Psoas muscle (tissue), 8 donors: ENCODE data around the gene XXYLT1. TPM values are rescaled to one million over a fixed set of nuclear protein-coding genes. Genes with fewer than 3 reads are reported as not detected.

Experiments
- ATAC-seq, 4 donors: fragments of 200-7000 bp; cut with Tn5 transposase; one replicate each; pipeline ENCODE4 v1.9.1; 2020; ENCODE audit warnings: moderate library complexity in 3 of 4, mild to moderate bottlenecking in 2 of 4
- DNase-seq, 2 donors: peaks; one replicate each; pipeline ENCODE4 v3.0.0-alpha.2; 2020
- H3K27ac ChIP-seq: fragments of 200-600 bp; one replicate; pipeline ENCODE4 v1.8.0; 2022
- H3K27me3 ChIP-seq, 3 donors: fragments of 200-600 bp in 1 of 3; one replicate each; pipeline versions ENCODE4 v1.6.1 to v1.8.0; 2013 to 2022; ENCODE audit warnings: low read length in 2 of 3, mild to moderate bottlenecking in 2 of 3, moderate library complexity in 1 of 3; ENCODE audit not compliant: insufficient read depth in 3 of 3
- H3K36me3 ChIP-seq, 2 donors: fragments of 200-600 bp in 1 of 2; one replicate each; pipeline versions ENCODE4 v1.6.1 to v1.8.0; 2013 to 2022; ENCODE audit warnings: low read depth in 1 of 2, mild to moderate bottlenecking in 1 of 2, moderate library complexity in 1 of 2; ENCODE audit not compliant: insufficient read depth in 1 of 2
- H3K4me1 ChIP-seq: fragments of 200-600 bp; one replicate; pipeline ENCODE4 v1.8.0; 2022
- H3K4me3 ChIP-seq: fragments of 200-600 bp; one replicate; pipeline ENCODE4 v1.8.0; 2022; ENCODE audit warnings: mild to moderate bottlenecking
- H3K9me3 ChIP-seq: fragments of 200-600 bp; one replicate; pipeline ENCODE4 v1.8.0; 2022
- CTCF ChIP-seq: fragments of 200-600 bp; IDR thresholded peaks from one replicate; pipeline ENCODE4 v1.8.0; 2022; ENCODE audit warnings: antibody characterized with exemption
- WGBS, 3 donors: extraction: QIAGEN DNeasy Blood & Tissue Kit; methylation state at CpG; one replicate each; pipeline versions ENCODE4 v1.1.6 to v1.1.7; 2013; 5-methylcytosine and 5-hydroxymethylcytosine counted together
- intact Hi-C, 2 donors: fragments of 100-400 bp; cut with DNase I; formaldehyde crosslinking; loops; one replicate each; pipeline versions ENCODE4 v1.11.0 to v1.14.2; 2022
- polyA plus RNA-seq, 3 donors: library from polyadenylated mRNA; stranded (reverse); fragments of 200-250 nt; gene quantifications; one replicate each; pipeline ENCODE4 v1.2.3, GENCODE V29; 2013
- total RNA-seq, 4 donors: library from RNA; stranded (reverse); fragmentation: NEBNext Ultra II Directional in 2 of 4; extraction: Animal tissue kit (Norgen Biotek cat#: 25700) in 2 of 4; gene quantifications; one replicate each; pipeline versions ENCODE4 v1.2.1 to v1.2.4, GENCODE V29; 2021 to 2023
- donor health status: healthy with polysubstance abuse.
- donor health status: DM: no; HTN: no; CAD: no; lungs with moderate emphysema.
- donor health status: Bipolar disorder and iron deficiency.
- donor health status: healthy.
- donor health status: DM: yes; HTN: yes; CAD: no.
- donor health status: DM: no; HTN: no; CAD: no.
- donor health status: DM: no; HTN: no; CAD: no.
- donor health status: DM: yes; HTN: yes; CAD: no.

XXYLT1 gene
- total and polyA plus RNA-seq, 7 donors: 0.86 to 3.5 (median 1.8) TPM

GRCh38 chr3:195201295-195201694 is 69.7 kb downstream of the XXYLT1 start:
- DNase-seq (no peak), ATAC-seq (no peak)
- Histone ChIP-seq H3K27ac (no peak overlapping the region), H3K4me1 (peaks cover 14% of the 10 kb centered on the region), H3K27me3 (no peaks in the 10 kb centered on the region), H3K4me3 (no peak overlapping the region), H3K9me3 (no peaks in the 10 kb centered on the region), H3K36me3 (no peaks in the 10 kb centered on the region)
- intact Hi-C loops: no loop called here
- TF ChIP-seq CTCF: no peak
- 85 to 95% (median 91%) methylated on average over 3 of the region's 3 CpGs for WGBS, 3 donors

GRCh38 chr3:195200010-195200822 is 70.7 kb downstream of the XXYLT1 start:
- peaks cover 11% of the 10 kb centered on the region for H3K4me1 ChIP-seq
- H3K27me3 ChIP-seq: no peaks in the 10 kb centered on the region
- H3K27ac ChIP-seq: no peak overlapping the region
- no peak for ATAC-seq
- H3K36me3 ChIP-seq: no peaks in the 10 kb centered on the region
- no peaks in the 10 kb centered on the region for H3K9me3 ChIP-seq
- DNase-seq: no peak
- no peak for TF ChIP-seq CTCF
- intact Hi-C loops: no loop called here
- 92 to 94% (median 93%) methylated on average over 14 of the region's 14 CpGs for WGBS, 3 donors
- no peak overlapping the region for H3K4me3 ChIP-seq

GRCh38 chr3:195198426-195199346 is 72.3 kb downstream of the XXYLT1 start:
- no peak overlapping the region for H3K4me3 ChIP-seq
- TF ChIP-seq CTCF: no peak
- H3K27me3 ChIP-seq: no peaks in the 10 kb centered on the region
- H3K27ac ChIP-seq: no peak overlapping the region
- intact Hi-C loops: no loop called here
- H3K4me1 ChIP-seq: no peaks in the 10 kb centered on the region
- DNase-seq (no peak), ATAC-seq (no peak)
- H3K9me3 ChIP-seq: no peaks in the 10 kb centered on the region
- H3K36me3 ChIP-seq: no peaks in the 10 kb centered on the region
- 94 to 97% (median 96%) methylated on average over 19 of the region's 19 CpGs for WGBS, 3 donors

- Histone ChIP-seq H3K4me3 (no peak overlapping the region), H3K9me3 (no peaks in the 10 kb centered on the region), H3K27me3 (no peaks in the 10 kb centered on the region), H3K36me3 (no peaks in the 10 kb centered on the region), H3K27ac (no peak overlapping the region), H3K4me1 (no peaks in the 10 kb centered on the region)
- WGBS, 3 donors: 70 to 78% (median 70%) methylated on average over 11 of the region's 11 CpGs
- no peak for TF ChIP-seq CTCF
- DNase-seq: no peak
- no peak for ATAC-seq
- intact Hi-C loops: no loop called here
These were observed 73.1 kb downstream of the XXYLT1 start for GRCh38 chr3:195197765-195198425.
